Caco-2 (cell line): ENCODE results near the gene FHDC1. TPM values are rescaled to one million over a fixed set of nuclear protein-coding genes. Genes with fewer than 3 reads are reported as not detected.

ENCODE experiments used
- BruUV-seq: library from RNA; stranded (reverse); fragments of 400-500 nt; replicated peaks from 2 replicates; lab custom pipeline; 2021; lab: Mats Ljungman, UMichigan
- CTCF ChIA-PET: fragments of 300-600 bp; sonication (Branson Sonifier 250); formaldehyde crosslinking; loops from one replicate; lab custom pipeline; 2022; ENCODE audit warnings: antibody characterized with exemption; lab: Charles Lee
- POLR2A ChIA-PET: fragments of 300-600 bp; sonication (Branson Sonifier 250); formaldehyde crosslinking; loops from one replicate; lab custom pipeline; 2022; ENCODE audit warnings: antibody characterized with exemption; lab: Charles Lee
- DNase-seq, 2 experiments: peaks; one replicate each; pipeline versions ENCODE4 v3.0.0 to v3.0.0-alpha.2; 2020 to 2022
- H3K27me3 ChIP-seq: replicated peaks from 2 replicates; pipeline ENCODE4 v1.6.0; 2011; ENCODE audit warnings: low read length; ENCODE audit not compliant: control insufficient read depth, insufficient read depth
- H3K36me3 ChIP-seq: 2 replicates; pipeline ENCODE4 v1.5.1; 2011; ENCODE audit warnings: low read length; ENCODE audit not compliant: control insufficient read depth, insufficient read depth
- H3K4me1 ChIP-seq: fragments of 250-450 bp; sonication (Bioruptor Pico); 2 replicates; pipeline ENCODE4 v1.5.1; 2020; ENCODE audit warnings: mild to moderate bottlenecking
- H3K4me3 ChIP-seq: 2 replicates; pipeline ENCODE4 v1.5.1; 2011; ENCODE audit warnings: low read depth, mild to moderate bottlenecking, control low read depth, low read length
- H3K9me3 ChIP-seq: fragments of 250-450 bp; sonication (Bioruptor Pico); 2 replicates; pipeline ENCODE4 v1.5.1; 2020; ENCODE audit warnings: mild to moderate bottlenecking, moderate library complexity
- H3K27ac Mint-ChIP-seq: one replicate; pipeline ENCODE4 v1.8.0; 2022; ENCODE audit warnings: mixed read lengths; ENCODE audit not compliant: unreplicated experiment
- H3K27me3 Mint-ChIP-seq: one replicate; pipeline ENCODE4 v1.8.0; 2022; ENCODE audit warnings: mixed read lengths; ENCODE audit not compliant: insufficient read depth, unreplicated experiment
- H3K36me3 Mint-ChIP-seq: one replicate; pipeline ENCODE4 v1.8.0; 2022; ENCODE audit warnings: mild to moderate bottlenecking, mixed read lengths; ENCODE audit not compliant: insufficient read depth, unreplicated experiment
- H3K4me1 Mint-ChIP-seq: one replicate; pipeline ENCODE4 v1.8.0; 2022; ENCODE audit warnings: low read depth, mixed read lengths; ENCODE audit not compliant: unreplicated experiment
- H3K4me3 Mint-ChIP-seq: one replicate; pipeline ENCODE4 v1.8.0; 2022; ENCODE audit warnings: mild to moderate bottlenecking, moderate library complexity, mixed read lengths; ENCODE audit not compliant: unreplicated experiment
- H3K9me3 Mint-ChIP-seq: one replicate; pipeline ENCODE4 v1.8.0; 2022; ENCODE audit warnings: mixed read lengths; ENCODE audit not compliant: unreplicated experiment
- CTCF ChIP-seq, 2 experiments: fragments of 200-600 bp in 1 of 2; IDR thresholded peaks; 1 replicate in 1 of 2; 2 replicates in 1 of 2; pipeline versions ENCODE4 v1.5.1 to v1.8.0; 2011 to 2022; ENCODE audit warnings: antibody characterized with exemption in 1 of 2, control low read depth in 1 of 2, inconsistent platforms in 1 of 2, low read depth in 1 of 2, low read length in 1 of 2, mild to moderate bottlenecking in 1 of 2, moderate library complexity in 1 of 2; ENCODE audit not compliant: insufficient read depth in 1 of 2, severe bottlenecking in 1 of 2, unreplicated experiment in 1 of 2
- intact Hi-C: fragments of 100-400 bp; cut with micrococcal nuclease; formaldehyde crosslinking; loops from one replicate; pipeline ENCODE4 v1.10.0; 2022; ENCODE audit not compliant: unreplicated experiment
- total RNA-seq: library from RNA; stranded (reverse); gene quantifications from 2 replicates; pipeline ENCODE4 v1.2.3, GENCODE V29; 2022

FHDC1 gene
- total RNA-seq, 1 experiment from 2014 or later, result 1.4 TPM

GRCh38 chr4:152925851-152926250 is 10.3 kb upstream of the FHDC1 start:
- POLR2A ChIA-PET, result no interaction called here
- Histone ChIP-seq H3K9me3 (peaks cover 3% of the 10 kb centered on the region; the same call in 1 of the 2 replicates), H3K36me3 (no peaks in the 10 kb centered on the region), H3K27me3 (no peaks in the 10 kb centered on the region), H3K4me3 (no peak overlapping the region), H3K4me1 (no peaks in the 10 kb centered on the region)
- Mint-ChIP-seq H3K4me1 (no peaks in the 10 kb centered on the region), H3K4me3 (no peak overlapping the region), H3K36me3 (peaks cover 20% of the 10 kb centered on the region), H3K27me3 (no peaks in the 10 kb centered on the region), H3K27ac (no peak overlapping the region), H3K9me3 (peaks cover 24% of the 10 kb centered on the region)
- no peak for DNase-seq
- CTCF ChIA-PET, result no interaction called here
- intact Hi-C loops, result no loop called here
- BruUV-seq, result no TSS peak
- no peak for TF ChIP-seq CTCF (IDR thresholded peaks at IDR 0.05; ENCODE audit: insufficient read depth in 1 of 2, low read depth in 1 of 2, low read length in 1 of 2, severe bottlenecking in 1 of 2, unreplicated experiment in 1 of 2)

GRCh38 chr4:152926959-152927358 is 9.2 kb upstream of the FHDC1 start:
- Histone ChIP-seq H3K36me3 (no peaks in the 10 kb centered on the region), H3K4me1 (no peaks in the 10 kb centered on the region), H3K4me3 (no peak overlapping the region), H3K9me3 (no peaks in the 10 kb centered on the region), H3K27me3 (no peaks in the 10 kb centered on the region)
- peaks cover 14% of the 10 kb centered on the region for H3K36me3 Mint-ChIP-seq
- no peak for DNase-seq
- ChIA-PET POLR2A (no interaction called here), CTCF (no interaction called here)
- H3K27ac Mint-ChIP-seq, result no peak overlapping the region
- no peaks in the 10 kb centered on the region for H3K27me3 Mint-ChIP-seq
- H3K9me3 Mint-ChIP-seq, result peaks cover 15% of the 10 kb centered on the region
- no peak overlapping the region for H3K4me3 Mint-ChIP-seq
- intact Hi-C loops, result no loop called here
- no peaks in the 10 kb centered on the region for H3K4me1 Mint-ChIP-seq
- no peak for TF ChIP-seq CTCF (IDR thresholded peaks at IDR 0.05; ENCODE audit: insufficient read depth in 1 of 2, low read depth in 1 of 2, low read length in 1 of 2, severe bottlenecking in 1 of 2, unreplicated experiment in 1 of 2)
- BruUV-seq, result no TSS peak

DNA sequence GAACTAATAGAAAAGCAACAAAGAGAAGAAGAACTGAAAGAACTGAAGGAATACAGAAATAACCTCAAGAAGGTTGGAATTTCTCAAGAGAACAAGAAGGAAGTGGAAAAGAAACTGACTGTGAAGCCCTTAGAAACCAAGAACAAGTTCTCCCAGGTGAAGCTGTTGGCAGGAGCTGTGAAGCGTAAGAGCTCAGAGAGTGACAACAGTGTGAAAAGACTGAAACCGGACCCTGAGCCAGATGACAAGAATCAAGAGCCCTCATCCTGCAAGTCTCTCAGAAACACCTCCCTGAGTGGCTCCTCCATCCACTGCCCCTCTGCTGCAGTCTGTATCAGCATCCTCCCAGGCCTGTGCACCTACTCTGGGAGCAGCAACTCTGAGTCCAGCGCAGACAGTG is 8.4 kb upstream of the FHDC1 start:
- no peak for TF ChIP-seq CTCF (IDR thresholded peaks at IDR 0.05; ENCODE audit: insufficient read depth in 1 of 2, low read depth in 1 of 2, low read length in 1 of 2, severe bottlenecking in 1 of 2, unreplicated experiment in 1 of 2)
- POLR2A ChIA-PET, result no interaction called here
- no peak overlapping the region for H3K4me3 ChIP-seq
- no peak overlapping the region for H3K27ac Mint-ChIP-seq
- H3K4me1 ChIP-seq, result no peaks in the 10 kb centered on the region
- H3K4me3 Mint-ChIP-seq, result no peak overlapping the region
- no peaks in the 10 kb centered on the region for H3K9me3 ChIP-seq
- DNase-seq, result no peak
- intact Hi-C loops, result no loop called here
- peaks cover 14% of the 10 kb centered on the region for H3K36me3 Mint-ChIP-seq
- no peaks in the 10 kb centered on the region for H3K4me1 Mint-ChIP-seq
- BruUV-seq, result no TSS peak
- H3K27me3 ChIP-seq, result no peaks in the 10 kb centered on the region
- CTCF ChIA-PET, result no interaction called here
- H3K36me3 ChIP-seq, result no peaks in the 10 kb centered on the region
- H3K9me3 Mint-ChIP-seq, result peaks cover 12% of the 10 kb centered on the region
- no peaks in the 10 kb centered on the region for H3K27me3 Mint-ChIP-seq
